H1 (cell line): ENCODE data around the gene ASTN2.

Source experiments
- CTCF ChIP-seq, 3 experiments: IDR thresholded peaks; 1 replicate in 2 of 3; 2 replicates in 1 of 3; pipeline versions ENCODE4 v1.5.1 to v1.6.1; 2011; ENCODE audit warnings: low read length in 3 of 3, mild to moderate bottlenecking in 3 of 3, inconsistent platforms in 2 of 3, low read depth in 1 of 3, moderate library complexity in 1 of 3; ENCODE audit not compliant: insufficient read depth in 1 of 3; ENCODE audit errors: control extremely low read depth in 1 of 3
- EP300 ChIP-seq, 2 experiments: IDR thresholded peaks; 1 replicate in 1 of 2; 2 replicates in 1 of 2; pipeline ENCODE4 v1.6.1; 2011 to 2012; ENCODE audit warnings: low read depth in 2 of 2, low read length in 2 of 2, mild to moderate bottlenecking in 2 of 2, borderline replicate concordance in 1 of 2, inconsistent platforms in 1 of 2, moderate library complexity in 1 of 2

GRCh38 chr9:117344892-117345660 is 69.8 kb downstream of the ASTN2 start:
- no peak for TF ChIP-seq CTCF (IDR thresholded peaks at IDR 0.05; ENCODE audit: control extremely low read depth in 1 of 3, insufficient read depth in 1 of 3, low read depth in 1 of 3, low read length in 3 of 3)
- no peak for TF ChIP-seq EP300 (IDR thresholded peaks at IDR 0.05; ENCODE audit: borderline replicate concordance in 1 of 2, low read depth in 2 of 2, low read length in 2 of 2)
